Measurements from ENCODE around the gene REXO2.

DNA sequence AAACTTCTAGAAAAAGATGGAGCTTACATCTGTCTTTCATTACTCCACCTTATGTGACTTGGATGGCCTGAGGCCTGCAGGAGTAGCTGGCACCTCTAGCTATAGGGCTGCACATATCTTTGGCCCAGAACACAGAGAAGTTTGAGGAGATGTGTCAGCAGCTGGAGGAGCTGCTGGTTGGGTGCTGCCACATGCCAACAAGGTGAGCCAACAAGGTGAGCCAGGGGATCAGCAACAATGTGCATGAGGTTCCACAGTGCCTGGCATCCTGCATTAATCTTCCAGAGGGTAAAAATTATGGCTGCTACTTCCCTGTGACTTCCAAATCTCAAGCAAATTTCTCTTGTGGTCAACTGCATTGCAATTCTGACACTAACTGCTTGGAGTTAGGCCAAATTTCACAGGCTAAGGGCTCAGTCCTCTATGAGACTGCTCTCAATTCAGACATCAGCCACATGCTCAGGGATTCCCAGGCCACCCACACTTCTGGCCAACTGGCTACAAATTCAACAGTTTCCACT is 22.8 kb upstream of the REXO2 start:
- TF ChIP-seq, protein P1, sequence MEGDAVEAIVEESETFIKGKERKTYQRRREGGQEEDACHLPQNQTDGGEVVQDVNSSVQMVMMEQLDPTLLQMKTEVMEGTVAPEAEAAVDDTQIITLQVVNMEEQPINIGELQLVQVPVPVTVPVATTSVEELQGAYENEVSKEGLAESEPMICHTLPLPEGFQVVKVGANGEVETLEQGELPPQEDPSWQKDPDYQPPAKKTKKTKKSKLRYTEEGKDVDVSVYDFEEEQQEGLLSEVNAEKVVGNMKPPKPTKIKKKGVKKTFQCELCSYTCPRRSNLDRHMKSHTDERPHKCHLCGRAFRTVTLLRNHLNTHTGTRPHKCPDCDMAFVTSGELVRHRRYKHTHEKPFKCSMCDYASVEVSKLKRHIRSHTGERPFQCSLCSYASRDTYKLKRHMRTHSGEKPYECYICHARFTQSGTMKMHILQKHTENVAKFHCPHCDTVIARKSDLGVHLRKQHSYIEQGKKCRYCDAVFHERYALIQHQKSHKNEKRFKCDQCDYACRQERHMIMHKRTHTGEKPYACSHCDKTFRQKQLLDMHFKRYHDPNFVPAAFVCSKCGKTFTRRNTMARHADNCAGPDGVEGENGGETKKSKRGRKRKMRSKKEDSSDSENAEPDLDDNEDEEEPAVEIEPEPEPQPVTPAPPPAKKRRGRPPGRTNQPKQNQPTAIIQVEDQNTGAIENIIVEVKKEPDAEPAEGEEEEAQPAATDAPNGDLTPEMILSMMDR (conservative IDR thresholded peaks at IDR 0.05; ENCODE audit: low read length): no peak
- TF ChIP-seq EZH2phosphoT487 (IDR thresholded peaks at IDR 0.05; ENCODE audit: borderline replicate concordance, low read depth, low read length): no peak
